ENCODE data around the gene SCFD2. TPM values are rescaled to one million over a fixed set of nuclear protein-coding genes. Genes with fewer than 3 reads are reported as not detected.

SCFD2 gene
- total and polyA plus RNA-seq, 2 of the 8 experiments (the other 6 are each of a cell fraction or from before 2014, with no cell fraction given) = 6.2 to 10.2 TPM

- Histone ChIP-seq H3K18ac (ENCODE audit: extremely low read depth, low read length) (no peak overlapping the region), H3K23ac (ENCODE audit: insufficient read length) (no peak overlapping the region), H2BK120ac (replicated peaks; ENCODE audit: low read depth, low read length) (no peak overlapping the region), H2AK5ac (ENCODE audit: low read depth, low read length) (no peak overlapping the region), H3K36me3 (ENCODE audit: control insufficient read depth in 2 of 4, insufficient read depth in 4 of 4, low read length in 3 of 4) (peaks cover 0 to 2% (median 0%) of the 10 kb centered on the region in 4 experiments; a peak in 1 of 8 replicates), H3K23me2 (ENCODE audit: low read depth, low read length) (no peaks in the 10 kb centered on the region), H3K79me1 (ENCODE audit: low read depth, low read length) (no peaks in the 10 kb centered on the region), H2AFZ (ENCODE audit: low read length) (no peak overlapping the region), H3K4me2 (ENCODE audit: insufficient read depth in 1 of 2, low read depth in 2 of 2, low read length in 2 of 2) (no peak overlapping the region), H4K8ac (ENCODE audit: extremely low read depth, insufficient read depth, low read length) (no peak overlapping the region), H4K20me1 (replicated peaks in 1 of 2; ENCODE audit: control insufficient read depth in 1 of 2, insufficient read depth in 2 of 2, low read length in 2 of 2) (no peaks in the 10 kb centered on the region), H3K14ac (ENCODE audit: insufficient read length) (no peak overlapping the region), H4K5ac (ENCODE audit: insufficient read length, low read depth, low read length) (no peak overlapping the region), H3K9me3 (ENCODE audit: insufficient read depth in 2 of 2, low read depth in 1 of 2, low read length in 1 of 2) (peaks cover 0 to 9% of the 10 kb centered on the region in 2 experiments; a peak in 1 of 4 replicates), H3K4me3 (ENCODE audit: extremely low read depth in 1 of 4, insufficient read depth in 2 of 4, low read depth in 3 of 4, low read length in 4 of 4) (no peak overlapping the region), H4K91ac (replicated peaks; ENCODE audit: insufficient read length, low read length) (no peak overlapping the region), H2BK20ac (ENCODE audit: low read length) (no peak overlapping the region), H3K4me1 (replicated peaks in 1 of 4; ENCODE audit: control insufficient read depth in 3 of 4, insufficient read depth in 4 of 4, low read length in 3 of 4) (no peaks in the 10 kb centered on the region), H3K27me3 (replicated peaks in 1 of 4; ENCODE audit: control insufficient read depth in 3 of 4, extremely low read depth in 1 of 4, insufficient read depth in 3 of 4, low read length in 3 of 4) (no peaks in the 10 kb centered on the region), H3K27ac (ENCODE audit: low read depth, low read length) (no peak overlapping the region), H3K79me2 (ENCODE audit: control insufficient read depth in 1 of 2, insufficient read depth in 2 of 2, low read length in 2 of 2) (no peaks in the 10 kb centered on the region), H3K56ac (replicated peaks; ENCODE audit: insufficient read length, low read depth, low read length) (no peak overlapping the region), H2BK15ac (ENCODE audit: low read length) (no peak overlapping the region), H3K9ac (replicated peaks in 1 of 4; ENCODE audit: extremely low read depth in 1 of 4, low read depth in 3 of 4, low read length in 3 of 4) (no peak overlapping the region), H2BK5ac (ENCODE audit: low read depth, low read length) (no peak overlapping the region), H3K4ac (replicated peaks; ENCODE audit: insufficient read length, low read depth, low read length) (no peak overlapping the region), H2BK12ac (ENCODE audit: low read depth, low read length) (no peak overlapping the region)
- 87% methylated on average over 5 of the region's 5 CpGs; no CpG with 5 or more reads in 1 of the 2 experiments for WGBS, 2 experiments (ENCODE audit: extremely low coverage in 1 of 2, insufficient coverage in 1 of 2, insufficient read length in 1 of 2, insufficient replicate concordance in 2 of 2, low coverage in 1 of 2, low lambda C conversion rate in 2 of 2, missing lambda C conversion rate in 1 of 2)
- TF ChIP-seq ASH2L (IDR thresholded peaks at IDR 0.05; ENCODE audit: low read length) (no peak), POLR2AphosphoS5 (IDR thresholded peaks at IDR 0.05; ENCODE audit: low read depth, low read length) (no peak), NANOG (IDR thresholded peaks at IDR 0.05; ENCODE audit: insufficient read depth, low read depth, low read length, poor library complexity, severe bottlenecking) (no peak), BACH1 (IDR thresholded peaks at IDR 0.05; ENCODE audit: low read length) (no peak), PHF8 (conservative IDR thresholded peaks at IDR 0.05; ENCODE audit: low read depth, low read length) (no peak), BRCA1 (IDR thresholded peaks at IDR 0.05; ENCODE audit: low read depth, low read length) (no peak), TAF1 (IDR thresholded peaks at IDR 0.05; ENCODE audit: low read depth, low read length) (no peak), CREB1 (IDR thresholded peaks at IDR 0.05) (no peak), POLR2A (IDR thresholded peaks at IDR 0.05; ENCODE audit: control extremely low read depth in 1 of 2, low read depth in 2 of 2, low read length in 2 of 2) (no peak), KDM1A (IDR thresholded peaks at IDR 0.05; ENCODE audit: borderline replicate concordance, low read length) (no peak), SP4 (IDR thresholded peaks at IDR 0.05; ENCODE audit: low read length) (no peak), HDAC6 (IDR thresholded peaks at IDR 0.05; ENCODE audit: low read depth, low read length) (no peak)
- TF ChIP-seq, protein P1, sequence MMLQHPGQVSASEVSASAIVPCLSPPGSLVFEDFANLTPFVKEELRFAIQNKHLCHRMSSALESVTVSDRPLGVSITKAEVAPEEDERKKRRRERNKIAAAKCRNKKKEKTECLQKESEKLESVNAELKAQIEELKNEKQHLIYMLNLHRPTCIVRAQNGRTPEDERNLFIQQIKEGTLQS (IDR thresholded peaks at IDR 0.05; ENCODE audit: insufficient read depth, low read depth, low read length) = no peak
- ChIA-PET POLR2A (ENCODE audit: partially characterized antibody) (interaction anchor here (0.8 kb wide), 1 partner anchor 124 kb away, joined by 3 read pairs; no protein-coding TSS in a partner anchor), CTCF (ENCODE audit: partially characterized antibody) (interaction anchor here (0.6 to 8.3 kb wide), 4 partner anchors 114 to 1246 kb away, joined by 3 to 76 read pairs (median 4); no protein-coding TSS in a partner anchor)
- FAIRE-seq (no peak), DNase-seq (ENCODE audit: low read depth in 1 of 2, low spot score in 2 of 2) (no peak)
Measured at GRCh38 chr4:52987392-52988056, 378.3 kb downstream of the SCFD2 start.

Data from H1 (cell line).